HepG2 (cell line): ENCODE data around the gene CD19. TPM values are rescaled to one million over a fixed set of nuclear protein-coding genes. Genes with fewer than 3 reads are reported as not detected.

Experiments
- AGO2 ChIP-seq: fragments of 200-400 bp; formaldehyde crosslinking; optimal IDR thresholded peaks from 2 replicates; pipeline ENCODE3; 2017; ENCODE audit warnings: mild to moderate bottlenecking, low read depth, low read length, moderate library complexity
- CAMTA2 ChIP-seq: sonication (generic); formaldehyde crosslinking; IDR thresholded peaks from 2 replicates; pipeline ENCODE4 v1.4.0; 2020; ENCODE audit warnings: mild to moderate bottlenecking, missing genetic modification reagents, borderline replicate concordance
- CHD2 ChIP-seq: IDR thresholded peaks from 2 replicates; pipeline ENCODE4 v1.6.1; 2011; ENCODE audit warnings: low read depth, low read length, improper control_type of control experiment
- ESRRA ChIP-seq: sonication (generic); formaldehyde crosslinking; IDR thresholded peaks from 2 replicates; pipeline ENCODE4 v1.5.1; 2020; ENCODE audit warnings: mild to moderate bottlenecking, low read depth, missing genetic modification reagents
- GTF2F1 ChIP-seq: fragments of 150-350 bp; IDR thresholded peaks from 2 replicates; pipeline ENCODE4 v1.6.1; 2014; ENCODE audit warnings: low read length
- IRF2 ChIP-seq: IDR thresholded peaks from 2 replicates; pipeline ENCODE4 v1.6.1; 2018; ENCODE audit warnings: missing genetic modification reagents, missing compliant biosample characterization
- KLF13 ChIP-seq: sonication (generic); formaldehyde crosslinking; IDR thresholded peaks from 2 replicates; pipeline ENCODE4 v1.4.0; 2020; ENCODE audit warnings: mild to moderate bottlenecking, missing genetic modification reagents
- KMT2A ChIP-seq: sonication (generic); formaldehyde crosslinking; IDR thresholded peaks from 2 replicates; pipeline ENCODE4 v1.4.0; 2020; ENCODE audit warnings: missing genetic modification reagents
- MTF2 ChIP-seq: sonication (generic); formaldehyde crosslinking; IDR thresholded peaks from 2 replicates; pipeline ENCODE4 v1.5.0; 2020; ENCODE audit warnings: missing genetic modification reagents, borderline replicate concordance
- POGZ ChIP-seq: sonication (generic); formaldehyde crosslinking; IDR thresholded peaks from 2 replicates; pipeline ENCODE4 v1.4.0; 2020; ENCODE audit warnings: mild to moderate bottlenecking, missing genetic modification reagents
- RCOR2 ChIP-seq: IDR thresholded peaks from 2 replicates; pipeline ENCODE4 v1.6.1; 2016; ENCODE audit warnings: missing biosample characterization, missing genetic modification reagents
- REXO4 ChIP-seq: sonication (generic); formaldehyde crosslinking; IDR thresholded peaks from 2 replicates; pipeline ENCODE4 v1.8.0; 2022; ENCODE audit warnings: missing genetic modification reagents, mild to moderate bottlenecking, borderline replicate concordance
- SKI ChIP-seq: fragments of 450-650 bp; IDR thresholded peaks from one replicate; pipeline ENCODE4 v1.6.1; 2018; ENCODE audit warnings: mild to moderate bottlenecking; ENCODE audit not compliant: partially characterized antibody
- SMAD9 ChIP-seq: sonication (generic); formaldehyde crosslinking; IDR thresholded peaks from 2 replicates; pipeline ENCODE4 v1.5.1; 2020; ENCODE audit warnings: mild to moderate bottlenecking, missing genetic modification reagents
- TFDP1 ChIP-seq: IDR thresholded peaks from 2 replicates; pipeline ENCODE4 v1.6.1; 2016; ENCODE audit warnings: missing compliant biosample characterization, missing genetic modification reagents, borderline replicate concordance
- THAP7 ChIP-seq: sonication (generic); formaldehyde crosslinking; IDR thresholded peaks from 2 replicates; pipeline ENCODE4 v1.8.1; 2023; ENCODE audit warnings: mild to moderate bottlenecking, missing genetic modification reagents
- WIZ ChIP-seq: sonication (generic); formaldehyde crosslinking; IDR thresholded peaks from 2 replicates; pipeline ENCODE4 v1.5.1; 2020; ENCODE audit warnings: mild to moderate bottlenecking, missing genetic modification reagents
- ZBTB3 ChIP-seq: sonication (generic); formaldehyde crosslinking; IDR thresholded peaks from 2 replicates; pipeline ENCODE4 v1.4.0; 2020; ENCODE audit warnings: low read depth, mild to moderate bottlenecking, moderate library complexity, missing genetic modification reagents, borderline replicate concordance
- ZNF12 ChIP-seq: sonication (generic); formaldehyde crosslinking; IDR thresholded peaks from 2 replicates; pipeline ENCODE4 v1.5.0; 2020; ENCODE audit warnings: missing genetic modification reagents
- ZNF232 ChIP-seq: sonication (generic); formaldehyde crosslinking; IDR thresholded peaks from 2 replicates; pipeline ENCODE4 v1.4.0; 2020; ENCODE audit warnings: missing genetic modification reagents, borderline replicate concordance
- ZNF383 ChIP-seq: sonication (generic); formaldehyde crosslinking; IDR thresholded peaks from 2 replicates; pipeline ENCODE4 v1.4.0; 2020; ENCODE audit warnings: missing genetic modification reagents, mild to moderate bottlenecking, borderline replicate concordance
- ZNF431 ChIP-seq: sonication (generic); formaldehyde crosslinking; IDR thresholded peaks from 2 replicates; pipeline ENCODE4 v1.9.0; 2022; ENCODE audit warnings: missing genetic modification reagents, low read depth, mild to moderate bottlenecking, borderline replicate concordance
- ZNF562 ChIP-seq: sonication (generic); formaldehyde crosslinking; IDR thresholded peaks from 2 replicates; pipeline ENCODE4 v1.8.0; 2022; ENCODE audit warnings: missing genetic modification reagents, borderline replicate concordance
- ZNF569 ChIP-seq: sonication (generic); formaldehyde crosslinking; IDR thresholded peaks from 2 replicates; pipeline ENCODE4 v1.5.0; 2020; ENCODE audit warnings: mild to moderate bottlenecking, missing genetic modification reagents, moderate library complexity, borderline replicate concordance
- polyA plus RNA-seq, 8 experiments: library from polyadenylated mRNA; depleted of rRNA in 3 of 8; stranded (reverse) in 7 of 8; unstranded in 1 of 8; fragments of >200 nt; fragmentation: Illumina TruSeq in 4 of 8; extraction: Trizol in 4 of 8; gene quantifications; 2 replicates each; pipeline versions ENCODE4 v1.2.1 to v1.2.3, GENCODE V29; 2011 to 2016; ENCODE audit warnings: low read depth in 4 of 8, missing spikeins in 1 of 8, mixed read lengths in 1 of 8; ENCODE audit not compliant: insufficient read depth in 1 of 8
- total RNA-seq, 5 experiments: library from RNA; depleted of rRNA; stranded (reverse); fragments of >200 nt; fragmentation: Illumina TruSeq; extraction: Trizol; gene quantifications; 2 replicates each; pipeline ENCODE4 v1.2.3, GENCODE V29; 2016; ENCODE audit warnings: low read depth in 1 of 5
- TF ChIP-seq, protein P1 (sequence below): sonication (generic); formaldehyde crosslinking; IDR thresholded peaks from 2 replicates; pipeline ENCODE4 v1.8.0; 2022; ENCODE audit warnings: missing genetic modification reagents, mild to moderate bottlenecking, borderline replicate concordance
- TF ChIP-seq, protein P2 (sequence below): sonication (generic); formaldehyde crosslinking; IDR thresholded peaks from 2 replicates; pipeline ENCODE4 v1.5.0; 2020; ENCODE audit warnings: missing genetic modification reagents

CD19 gene
- total and polyA plus RNA-seq, 2 of the 13 experiments (the other 11 are each of a cell fraction or from before 2014, with no cell fraction given), result 0.55 to 1.1 TPM

GRCh38 chr16:28974437-28975157 lies 42.8 kb downstream of the CD19 start, which contains the start of gene SPNS1 (continued):
- TF ChIP-seq ZNF569 (CRISPR knock-in tag), result no peak
- TF ChIP-seq, protein P1, sequence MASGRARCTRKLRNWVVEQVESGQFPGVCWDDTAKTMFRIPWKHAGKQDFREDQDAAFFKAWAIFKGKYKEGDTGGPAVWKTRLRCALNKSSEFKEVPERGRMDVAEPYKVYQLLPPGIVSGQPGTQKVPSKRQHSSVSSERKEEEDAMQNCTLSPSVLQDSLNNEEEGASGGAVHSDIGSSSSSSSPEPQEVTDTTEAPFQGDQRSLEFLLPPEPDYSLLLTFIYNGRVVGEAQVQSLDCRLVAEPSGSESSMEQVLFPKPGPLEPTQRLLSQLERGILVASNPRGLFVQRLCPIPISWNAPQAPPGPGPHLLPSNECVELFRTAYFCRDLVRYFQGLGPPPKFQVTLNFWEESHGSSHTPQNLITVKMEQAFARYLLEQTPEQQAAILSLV (CRISPR knock-in tag), result peak; percentile 98
- TF ChIP-seq IRF2, result peak; percentile 90
- TF ChIP-seq RCOR2, result no peak
- TF ChIP-seq ZBTB3 (CRISPR knock-in tag), result peak; percentile 86; the same call in 1 of the 2 replicates
- TF ChIP-seq REXO4 (CRISPR knock-in tag), result no peak
- TF ChIP-seq CHD2, result no peak
- TF ChIP-seq THAP7 (CRISPR knock-in tag), result peak; percentile 84; the same call in 1 of the 2 replicates
- TF ChIP-seq, protein P2, sequence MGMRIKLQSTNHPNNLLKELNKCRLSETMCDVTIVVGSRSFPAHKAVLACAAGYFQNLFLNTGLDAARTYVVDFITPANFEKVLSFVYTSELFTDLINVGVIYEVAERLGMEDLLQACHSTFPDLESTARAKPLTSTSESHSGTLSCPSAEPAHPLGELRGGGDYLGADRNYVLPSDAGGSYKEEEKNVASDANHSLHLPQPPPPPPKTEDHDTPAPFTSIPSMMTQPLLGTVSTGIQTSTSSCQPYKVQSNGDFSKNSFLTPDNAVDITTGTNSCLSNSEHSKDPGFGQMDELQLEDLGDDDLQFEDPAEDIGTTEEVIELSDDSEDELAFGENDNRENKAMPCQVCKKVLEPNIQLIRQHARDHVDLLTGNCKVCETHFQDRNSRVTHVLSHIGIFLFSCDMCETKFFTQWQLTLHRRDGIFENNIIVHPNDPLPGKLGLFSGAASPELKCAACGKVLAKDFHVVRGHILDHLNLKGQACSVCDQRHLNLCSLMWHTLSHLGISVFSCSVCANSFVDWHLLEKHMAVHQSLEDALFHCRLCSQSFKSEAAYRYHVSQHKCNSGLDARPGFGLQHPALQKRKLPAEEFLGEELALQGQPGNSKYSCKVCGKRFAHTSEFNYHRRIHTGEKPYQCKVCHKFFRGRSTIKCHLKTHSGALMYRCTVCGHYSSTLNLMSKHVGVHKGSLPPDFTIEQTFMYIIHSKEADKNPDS (CRISPR knock-in tag), result peak; percentile 71; the same call in 1 of the 2 replicates
- peak; percentile 81 for TF ChIP-seq ESRRA (CRISPR knock-in tag)
- peak; percentile 88; the same call in 1 of the 2 replicates for TF ChIP-seq CAMTA2 (CRISPR knock-in tag)
- TF ChIP-seq ZNF232 (CRISPR knock-in tag), result peak; percentile 86; the same call in 1 of the 2 replicates
- TF ChIP-seq TFDP1, result peak; percentile 91
- peak; percentile 90 for TF ChIP-seq POGZ (CRISPR knock-in tag)
- TF ChIP-seq KMT2A (CRISPR knock-in tag), result peak; percentile 63; the same call in 1 of the 2 replicates
- no peak; the same call in 1 of the 2 replicates for TF ChIP-seq SMAD9
- TF ChIP-seq GTF2F1, result peak; percentile 76; the same call in 1 of the 2 replicates
- TF ChIP-seq ZNF12 (CRISPR knock-in tag), result no peak
- no peak for TF ChIP-seq ZNF562
- TF ChIP-seq ZNF431 (CRISPR knock-in tag), result no peak; the same call in 1 of the 2 replicates
- TF ChIP-seq AGO2, result peak; percentile 85
- peak; percentile 60 for TF ChIP-seq SKI
- TF ChIP-seq MTF2, result no peak
- peak; percentile 80; the same call in 1 of the 2 replicates for TF ChIP-seq KLF13 (CRISPR knock-in tag)
- no peak; the same call in 1 of the 2 replicates for TF ChIP-seq WIZ (CRISPR knock-in tag)
- TF ChIP-seq ZNF383 (CRISPR knock-in tag), result peak; percentile 72; the same call in 1 of the 2 replicates
